Stomach smooth muscle (tissue), 2 donors: Measurements from ENCODE around the gene NCMAP.
"Not testable (repeated sequence)": the region's sequence is repeated elsewhere in the genome, so short reads cannot be mapped to it uniquely, and the experiment has no call there.

Source experiments
- H3K27ac ChIP-seq: one replicate; pipeline ENCODE4 v1.7.0; 2013; ENCODE audit warnings: mild to moderate bottlenecking, low read length, inconsistent platforms
- H3K27me3 ChIP-seq, 2 donors: one replicate each; pipeline ENCODE4 v1.7.0; 2013; ENCODE audit warnings: low read length in 2 of 2; ENCODE audit not compliant: insufficient read depth in 2 of 2, control insufficient read depth in 1 of 2
- H3K36me3 ChIP-seq, 2 donors: one replicate each; pipeline ENCODE4 v1.7.0; 2013; ENCODE audit warnings: low read length in 2 of 2; ENCODE audit not compliant: control insufficient read depth in 2 of 2, insufficient read depth in 2 of 2
- H3K4me1 ChIP-seq: one replicate; pipeline ENCODE4 v1.7.0; 2013; ENCODE audit warnings: low read length; ENCODE audit not compliant: control insufficient read depth, insufficient read depth
- H3K4me3 ChIP-seq, 2 donors: one replicate each; pipeline ENCODE4 v1.7.0; 2013; ENCODE audit warnings: low read length in 2 of 2
- H3K9ac ChIP-seq, 2 donors: one replicate each; pipeline ENCODE4 v1.7.0; 2013; ENCODE audit warnings: low read length in 2 of 2, mild to moderate bottlenecking in 1 of 2
- H3K9me3 ChIP-seq, 2 donors: one replicate each; pipeline ENCODE4 v1.7.0; 2013; ENCODE audit warnings: low read length in 2 of 2; ENCODE audit not compliant: control insufficient read depth in 2 of 2
- donor health status: healthy.
- donor health status: Pancreatic carcinoma.

Gene NCMAP

GRCh38 chr1:24541711-24542346 is 14.1 kb upstream of the NCMAP start:
- no peaks in the 10 kb centered on the region for H3K4me1 ChIP-seq
- no peaks in the 10 kb centered on the region for H3K36me3 ChIP-seq
- H3K27ac ChIP-seq, result no peak overlapping the region
- H3K9ac ChIP-seq, result no peak overlapping the region
- no peaks in the 10 kb centered on the region for H3K9me3 ChIP-seq
- H3K27me3 ChIP-seq, result no peaks in the 10 kb centered on the region
- no peak overlapping the region for H3K4me3 ChIP-seq

- Histone ChIP-seq H3K9me3 (no peaks in the 10 kb centered on the region), H3K4me1 (no peaks in the 10 kb centered on the region), H3K27me3 (no peaks in the 10 kb centered on the region), H3K4me3 (no peak overlapping the region), H3K36me3 (no peaks in the 10 kb centered on the region), H3K9ac (no peak overlapping the region), H3K27ac (no peak overlapping the region)
Observed at GRCh38 chr1:24544239-24544638, 11.6 kb upstream of the NCMAP start.

GRCh38 chr1:24545662-24546061 is 10.2 kb upstream of the NCMAP start:
- H3K9ac ChIP-seq, result no peak overlapping the region
- H3K4me3 ChIP-seq, result no peak overlapping the region
- H3K4me1 ChIP-seq, result no peaks in the 10 kb centered on the region
- no peak overlapping the region for H3K27ac ChIP-seq
- no peaks in the 10 kb centered on the region for H3K9me3 ChIP-seq
- no peaks in the 10 kb centered on the region for H3K36me3 ChIP-seq
- H3K27me3 ChIP-seq, result no peaks in the 10 kb centered on the region

- no peaks in the 10 kb centered on the region for H3K36me3 ChIP-seq
- H3K27ac ChIP-seq, result no peak overlapping the region
- H3K4me1 ChIP-seq, result no peaks in the 10 kb centered on the region
- H3K9me3 ChIP-seq, result no peaks in the 10 kb centered on the region
- H3K9ac ChIP-seq, result no peak overlapping the region
- H3K27me3 ChIP-seq, result peaks cover 0 to 4% of the 10 kb centered on the region in 2 donors
- H3K4me3 ChIP-seq, result no peak overlapping the region
Observed at GRCh38 chr1:24547195-24547594, 8.7 kb upstream of the NCMAP start.

- H3K36me3 ChIP-seq, result no peaks in the 10 kb centered on the region
- H3K9me3 ChIP-seq, result no peaks in the 10 kb centered on the region
- H3K9ac ChIP-seq, result no peak overlapping the region
- no peaks in the 10 kb centered on the region for H3K4me1 ChIP-seq
- no peak overlapping the region for H3K4me3 ChIP-seq
- H3K27me3 ChIP-seq, result peaks cover 0 to 4% of the 10 kb centered on the region in 2 donors
- H3K27ac ChIP-seq, result no peak overlapping the region
Observed at GRCh38 chr1:24548070-24548469, 7.8 kb upstream of the NCMAP start.

GRCh38 chr1:24549210-24549609 is 6.7 kb upstream of the NCMAP start:
- H3K36me3 ChIP-seq, H3K27me3 ChIP-seq, H3K4me1 ChIP-seq, H3K4me3 ChIP-seq, H3K9me3 ChIP-seq, H3K27ac ChIP-seq, H3K9ac ChIP-seq: not testable (repeated sequence)

- H3K4me1 ChIP-seq, result peaks cover 2% of the 10 kb centered on the region
- no peaks in the 10 kb centered on the region for H3K9me3 ChIP-seq
- no peak overlapping the region for H3K27ac ChIP-seq
- H3K9ac ChIP-seq, result no peak overlapping the region
- no peaks in the 10 kb centered on the region for H3K36me3 ChIP-seq
- H3K4me3 ChIP-seq, result no peak overlapping the region
- peaks cover 13 to 19% of the 10 kb centered on the region in 2 donors for H3K27me3 ChIP-seq
Observed at GRCh38 chr1:24551290-24551959, 4.5 kb upstream of the NCMAP start.

- Histone ChIP-seq H3K4me1 (peaks cover 2% of the 10 kb centered on the region), H3K27ac (no peak overlapping the region), H3K9me3 (no peaks in the 10 kb centered on the region), H3K9ac (no peak overlapping the region), H3K27me3 (peaks cover 20 to 25% of the 10 kb centered on the region in 2 donors), H3K36me3 (no peaks in the 10 kb centered on the region), H3K4me3 (no peak overlapping the region)
Observed at GRCh38 chr1:24551960-24552571, 3.8 kb upstream of the NCMAP start.

- Histone ChIP-seq H3K4me1 (peaks cover 2% of the 10 kb centered on the region), H3K36me3 (no peaks in the 10 kb centered on the region), H3K27me3 (peaks cover 34 to 36% of the 10 kb centered on the region in 2 donors), H3K4me3 (no peak overlapping the region), H3K9me3 (no peaks in the 10 kb centered on the region), H3K27ac (no peak overlapping the region), H3K9ac (no peak overlapping the region)
Observed at GRCh38 chr1:24553931-24554330, 2.0 kb upstream of the NCMAP start.

GRCh38 chr1:24554714-24555113 is 1.2 kb upstream of the NCMAP start:
- no peaks in the 10 kb centered on the region for H3K36me3 ChIP-seq
- H3K27me3 ChIP-seq, result peaks cover 36% of the 10 kb centered on the region in 2 donors
- peaks cover 2% of the 10 kb centered on the region for H3K4me1 ChIP-seq
- H3K9ac ChIP-seq, result no peak overlapping the region
- no peaks in the 10 kb centered on the region for H3K9me3 ChIP-seq
- H3K4me3 ChIP-seq, result no peak overlapping the region
- no peak overlapping the region for H3K27ac ChIP-seq

GRCh38 chr1:24556414-24556795 is 518 bp downstream of the NCMAP start:
- Histone ChIP-seq H3K4me1 (peaks cover 2% of the 10 kb centered on the region), H3K36me3 (no peaks in the 10 kb centered on the region), H3K27me3 (peaks cover 35 to 36% of the 10 kb centered on the region in 2 donors), H3K9me3 (no peaks in the 10 kb centered on the region), H3K4me3 (no peak overlapping the region), H3K27ac (no peak overlapping the region), H3K9ac (no peak overlapping the region)
